Activated naive CD8-positive, alpha-beta T cell treated with anti-CD3 and anti-CD28 coated beads, Interleukin-2, amount 50 U/mL, for 24 hours (primary cell): ENCODE measurements around the gene FBXW10.
"Not testable (repeated sequence)": the region's sequence is repeated elsewhere in the genome, so short reads cannot be mapped to it uniquely, and the experiment has no call there.

Experiments used
- ATAC-seq: fragments of 150-1000 bp; cut with Tn5 transposase; one replicate; pipeline ENCODE4 v1.10.0; 2021
- DNase-seq: peaks from one replicate; pipeline ENCODE4 v3.0.0; 2021
- H3K27ac Mint-ChIP-seq: one replicate; pipeline ENCODE4 v1.8.0; 2021; ENCODE audit warnings: mild to moderate bottlenecking, mixed read lengths
- H3K27me3 Mint-ChIP-seq: one replicate; pipeline ENCODE4 v1.8.0; 2021; ENCODE audit warnings: mixed read lengths
- H3K36me3 Mint-ChIP-seq: one replicate; pipeline ENCODE4 v1.8.0; 2021; ENCODE audit warnings: low read depth, mixed read lengths
- H3K4me1 Mint-ChIP-seq: one replicate; pipeline ENCODE4 v1.8.0; 2021; ENCODE audit warnings: mixed read lengths
- H3K4me3 Mint-ChIP-seq: one replicate; pipeline ENCODE4 v1.8.0; 2021; ENCODE audit warnings: mild to moderate bottlenecking, moderate library complexity, mixed read lengths
- H3K9me3 Mint-ChIP-seq: one replicate; pipeline ENCODE4 v1.8.0; 2021; ENCODE audit warnings: mixed read lengths

FBXW10 gene

GRCh38 chr17:18743699-18744421 is at the start of gene FBXW10:
Gene FBXW10 (plus strand): TSS chr17:18744054. CDS start chr17:18744245, 191 bp downstream.
- DNase-seq, H3K4me3 Mint-ChIP-seq, H3K9me3 Mint-ChIP-seq, H3K27ac Mint-ChIP-seq, ATAC-seq, H3K36me3 Mint-ChIP-seq, H3K27me3 Mint-ChIP-seq, H3K4me1 Mint-ChIP-seq: not testable (repeated sequence)

GRCh38 chr17:18695143-18695542 is 48.7 kb upstream of the FBXW10 start:
- not testable (repeated sequence) for H3K27ac Mint-ChIP-seq, H3K4me3 Mint-ChIP-seq, ATAC-seq, H3K36me3 Mint-ChIP-seq, H3K27me3 Mint-ChIP-seq, DNase-seq, H3K9me3 Mint-ChIP-seq
- peaks cover 17% of the 10 kb centered on the region for H3K4me1 Mint-ChIP-seq

- H3K27ac Mint-ChIP-seq, result peak overlapping the region; percentile 85
- peak overlapping the region; percentile 88 for H3K4me3 Mint-ChIP-seq
- not testable (repeated sequence) for H3K9me3 Mint-ChIP-seq, H3K36me3 Mint-ChIP-seq, DNase-seq, ATAC-seq, H3K27me3 Mint-ChIP-seq
- H3K4me1 Mint-ChIP-seq, result peaks cover 17% of the 10 kb centered on the region
Measured at GRCh38 chr17:18698473-18699103, 45.3 kb upstream of the FBXW10 start.

GRCh38 chr17:18705955-18706354 is 37.9 kb upstream of the FBXW10 start:
- H3K4me3 Mint-ChIP-seq, H3K4me1 Mint-ChIP-seq: not testable (repeated sequence)

GRCh38 chr17:18708215-18708614 is 35.6 kb upstream of the FBXW10 start:
- H3K36me3 Mint-ChIP-seq, H3K27ac Mint-ChIP-seq, H3K4me1 Mint-ChIP-seq, H3K4me3 Mint-ChIP-seq, DNase-seq, ATAC-seq, H3K27me3 Mint-ChIP-seq, H3K9me3 Mint-ChIP-seq: not testable (repeated sequence)

More at GRCh38 chr17:18705955-18706354, 37.9 kb upstream of the FBXW10 start:
- not testable (repeated sequence) for H3K36me3 Mint-ChIP-seq, ATAC-seq, H3K9me3 Mint-ChIP-seq, H3K27me3 Mint-ChIP-seq, DNase-seq, H3K27ac Mint-ChIP-seq

GRCh38 chr17:18712354-18712999 is 31.4 kb upstream of the FBXW10 start:
- ATAC-seq (peak; percentile 59), DNase-seq (peak; percentile 60)
- not testable (repeated sequence) for H3K27me3 Mint-ChIP-seq, H3K4me3 Mint-ChIP-seq, H3K36me3 Mint-ChIP-seq, H3K4me1 Mint-ChIP-seq, H3K27ac Mint-ChIP-seq, H3K9me3 Mint-ChIP-seq

GRCh38 chr17:18718643-18719427 is 25.0 kb upstream of the FBXW10 start:
- not testable (repeated sequence) for H3K36me3 Mint-ChIP-seq

GRCh38 chr17:18719428-18720110 is 24.3 kb upstream of the FBXW10 start:
- H3K27me3 Mint-ChIP-seq, DNase-seq, H3K4me3 Mint-ChIP-seq, H3K36me3 Mint-ChIP-seq, H3K9me3 Mint-ChIP-seq, H3K4me1 Mint-ChIP-seq, ATAC-seq, H3K27ac Mint-ChIP-seq: not testable (repeated sequence)

More at GRCh38 chr17:18718643-18719427, 25.0 kb upstream of the FBXW10 start:
- not testable (repeated sequence) for H3K4me1 Mint-ChIP-seq, H3K9me3 Mint-ChIP-seq, ATAC-seq, H3K4me3 Mint-ChIP-seq, DNase-seq, H3K27me3 Mint-ChIP-seq, H3K27ac Mint-ChIP-seq

GRCh38 chr17:18721775-18722547 is 21.9 kb upstream of the FBXW10 start:
- H3K4me1 Mint-ChIP-seq, H3K36me3 Mint-ChIP-seq, ATAC-seq, DNase-seq, H3K9me3 Mint-ChIP-seq, H3K27ac Mint-ChIP-seq, H3K4me3 Mint-ChIP-seq, H3K27me3 Mint-ChIP-seq: not testable (repeated sequence)

GRCh38 chr17:18722612-18723011 is 21.2 kb upstream of the FBXW10 start:
- H3K9me3 Mint-ChIP-seq, H3K4me1 Mint-ChIP-seq, H3K27ac Mint-ChIP-seq, H3K36me3 Mint-ChIP-seq, ATAC-seq, H3K27me3 Mint-ChIP-seq, H3K4me3 Mint-ChIP-seq, DNase-seq: not testable (repeated sequence)

GRCh38 chr17:18723509-18723908 is 20.3 kb upstream of the FBXW10 start:
- not testable (repeated sequence) for H3K27me3 Mint-ChIP-seq, H3K27ac Mint-ChIP-seq, H3K4me1 Mint-ChIP-seq, H3K4me3 Mint-ChIP-seq, DNase-seq, ATAC-seq, H3K36me3 Mint-ChIP-seq, H3K9me3 Mint-ChIP-seq

GRCh38 chr17:18732438-18732837 is 11.4 kb upstream of the FBXW10 start:
- H3K4me3 Mint-ChIP-seq, H3K27me3 Mint-ChIP-seq, H3K4me1 Mint-ChIP-seq, ATAC-seq, H3K36me3 Mint-ChIP-seq, H3K9me3 Mint-ChIP-seq, DNase-seq, H3K27ac Mint-ChIP-seq: not testable (repeated sequence)

- not testable (repeated sequence) for H3K4me3 Mint-ChIP-seq, H3K27me3 Mint-ChIP-seq, ATAC-seq, H3K9me3 Mint-ChIP-seq, H3K27ac Mint-ChIP-seq, H3K4me1 Mint-ChIP-seq, H3K36me3 Mint-ChIP-seq, DNase-seq
Measured at GRCh38 chr17:18733350-18733749, 10.5 kb upstream of the FBXW10 start.
